GM19324 (cell line): ENCODE measurements around the gene WDR93.
"Not testable (repeated sequence)": the region's sequence is repeated elsewhere in the genome, so short reads cannot be mapped to it uniquely, and the experiment has no call there.

Source experiments
- ATAC-seq: cut with Tn5 transposase; IDR thresholded peaks from one replicate; pipeline ENCODE4 v1.9.1; 2021; ENCODE audit warnings: mild to moderate bottlenecking, moderate library complexity; ENCODE audit not compliant: unreplicated experiment, low FRiP score

The WDR93 gene

DNA sequence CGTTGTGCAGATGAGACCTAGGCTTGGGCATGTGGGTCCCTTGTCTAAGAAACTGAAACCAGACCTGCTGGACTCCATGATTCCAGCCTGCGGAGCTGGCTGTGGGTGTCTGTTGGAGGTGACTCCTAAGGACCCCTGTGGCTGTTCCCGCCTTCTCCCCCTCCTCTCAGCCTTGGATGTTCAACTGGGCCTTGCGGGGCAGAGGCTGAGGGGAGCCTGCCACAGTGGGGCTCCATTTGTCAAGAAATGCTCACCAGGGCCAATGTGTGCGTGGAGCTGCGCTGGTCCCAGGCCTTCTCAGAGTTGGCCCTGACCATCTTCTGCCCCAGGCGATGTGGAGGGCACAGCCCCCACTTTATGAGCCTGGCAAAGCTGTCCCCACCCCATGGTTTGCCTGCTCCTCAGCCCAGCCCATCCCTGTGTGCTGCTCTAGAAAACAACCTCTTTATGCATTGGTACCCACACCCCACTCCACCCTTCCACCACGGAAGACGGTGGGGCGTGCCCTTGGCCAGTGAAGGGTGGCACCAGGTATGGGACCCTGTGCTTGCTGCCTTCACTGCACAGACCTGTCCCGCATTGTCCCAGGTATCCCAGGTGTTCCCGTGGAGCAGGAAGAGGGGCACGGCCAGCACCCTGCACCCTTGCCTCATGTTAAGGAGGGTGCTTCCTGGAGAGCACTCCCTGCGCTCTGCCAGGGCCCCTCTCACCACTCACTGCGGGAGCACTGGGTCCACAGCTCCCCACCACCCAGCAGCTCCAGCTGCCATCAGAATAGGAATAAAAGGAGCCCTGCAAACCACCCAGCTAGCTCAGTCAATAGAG lies 93.5 kb downstream of the WDR93 start:
- no peak for ATAC-seq

DNA sequence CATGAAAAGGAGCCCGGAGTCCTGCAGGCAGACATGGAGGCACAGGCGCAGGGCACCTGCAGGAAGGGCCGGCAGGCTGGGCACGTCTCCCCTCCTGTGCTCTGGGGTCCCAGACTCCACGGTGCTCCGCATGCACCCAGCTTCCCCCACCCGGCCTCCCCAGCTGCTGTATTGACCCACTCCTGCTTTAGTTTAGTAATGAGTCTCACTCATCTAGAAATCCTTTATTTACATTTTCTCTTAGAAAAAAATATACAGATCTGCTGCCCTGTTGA lies 94.0 kb downstream of the WDR93 start:
- ATAC-seq = no peak

DNA sequence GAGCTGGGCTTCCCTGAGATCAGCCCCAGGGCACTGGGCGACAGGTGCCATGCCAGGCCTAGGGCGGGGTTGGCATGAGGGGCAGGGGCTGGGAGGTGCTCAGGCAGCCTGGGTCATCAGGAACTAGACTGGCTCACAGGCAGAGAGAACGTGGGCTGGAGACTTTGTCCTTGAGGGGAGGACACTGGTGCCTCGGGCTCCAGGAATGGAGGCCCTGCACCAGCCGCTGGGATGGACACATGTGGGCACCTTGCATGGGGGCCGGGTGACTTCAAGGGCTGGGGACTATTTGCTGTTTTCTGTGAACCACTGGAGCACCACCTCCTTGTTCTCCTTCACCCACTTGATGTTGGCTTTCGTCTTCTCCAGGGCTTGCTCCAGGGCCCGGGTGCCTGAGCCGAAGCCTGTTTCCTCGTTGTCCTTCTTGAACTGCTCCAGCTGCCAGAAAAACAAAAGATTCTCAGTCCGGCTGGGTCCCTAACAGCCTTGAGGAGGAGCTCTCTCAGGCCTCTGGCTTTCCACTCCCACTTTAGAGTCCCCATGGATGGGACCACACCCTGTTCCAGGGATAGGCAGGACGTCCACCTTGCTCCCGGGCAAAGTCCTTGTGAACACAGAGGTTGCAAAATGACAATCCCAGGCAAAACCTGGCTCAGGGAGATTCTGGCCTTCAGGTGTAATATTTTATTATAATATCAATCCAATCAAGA lies 94.6 kb downstream of the WDR93 start:
- no peak for ATAC-seq

DNA sequence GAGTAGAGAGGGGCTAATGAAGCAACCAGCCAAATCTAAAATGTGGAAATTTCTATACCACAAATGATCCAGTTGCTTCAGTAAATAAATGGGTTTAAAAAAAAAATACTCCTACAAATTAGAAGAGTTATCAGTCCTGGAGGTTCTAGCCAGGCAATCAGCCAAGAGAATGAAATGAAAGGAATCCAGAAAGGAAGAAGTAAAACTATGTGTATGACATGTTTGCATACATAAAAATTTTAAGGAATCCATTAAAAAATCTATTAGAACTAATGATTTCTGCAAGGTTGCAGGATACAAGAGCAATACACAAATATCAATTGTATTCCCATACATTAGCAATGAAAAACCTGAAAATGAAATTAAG lies 95.1 kb downstream of the WDR93 start:
- no peak for ATAC-seq

DNA sequence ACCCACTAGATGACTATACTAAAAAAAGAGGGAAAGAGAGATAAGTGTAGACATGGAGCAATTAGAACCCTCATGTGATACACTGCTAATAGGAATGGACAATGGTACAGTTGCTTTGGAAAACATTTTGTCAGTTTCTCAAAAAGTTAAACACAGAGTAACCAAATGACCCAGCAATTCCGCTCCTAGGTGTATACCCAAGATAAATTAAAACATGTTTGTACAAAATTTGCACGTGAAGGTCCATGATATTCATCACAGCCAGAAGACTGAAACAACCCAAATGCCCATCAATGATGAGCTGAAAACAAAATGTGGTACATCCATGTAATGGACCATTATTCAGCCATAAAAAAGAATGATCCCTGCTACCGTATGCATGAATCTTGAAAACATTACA lies 97.3 kb downstream of the WDR93 start:
- ATAC-seq = no peak

DNA sequence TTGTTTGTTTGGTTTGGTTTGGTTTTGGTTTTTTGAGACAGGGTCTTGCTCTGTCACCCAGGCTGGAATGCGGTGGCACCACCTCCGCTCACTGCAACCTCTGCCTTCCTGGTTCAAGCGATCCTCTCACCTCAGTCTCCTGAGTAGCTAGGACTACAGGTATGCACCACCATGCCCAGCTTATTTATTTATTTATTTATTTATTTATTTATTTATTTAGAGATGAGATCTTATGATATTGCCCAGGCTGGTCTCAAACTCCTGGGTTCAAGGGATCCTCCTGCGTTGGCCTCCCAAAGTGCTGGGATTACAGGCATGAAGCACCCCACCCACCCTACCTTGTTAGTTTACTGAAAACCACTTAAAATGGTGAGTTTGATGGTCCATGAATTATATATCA lies 98.0 kb downstream of the WDR93 start:
- ATAC-seq = not testable (repeated sequence)

DNA sequence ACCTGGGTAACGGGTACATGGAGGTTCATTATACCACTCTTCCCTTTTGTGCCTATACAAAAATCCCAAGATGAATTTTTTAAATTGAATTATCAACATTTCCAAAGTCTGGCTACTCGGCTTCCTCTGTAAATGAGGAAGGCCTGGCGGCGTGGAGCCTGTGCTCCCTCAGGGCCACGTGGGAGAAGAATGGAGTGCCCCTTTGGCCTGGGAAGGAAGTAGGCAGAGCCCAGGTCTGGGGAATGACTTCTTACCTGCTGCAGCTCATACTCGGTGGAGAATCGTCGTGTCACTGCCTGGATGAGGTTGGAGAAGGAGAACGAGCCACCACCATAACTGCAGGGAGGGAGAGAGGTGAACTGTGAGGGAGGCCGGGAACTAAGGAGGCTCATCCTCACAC lies 99.6 kb downstream of the WDR93 start:
- no peak for ATAC-seq

DNA sequence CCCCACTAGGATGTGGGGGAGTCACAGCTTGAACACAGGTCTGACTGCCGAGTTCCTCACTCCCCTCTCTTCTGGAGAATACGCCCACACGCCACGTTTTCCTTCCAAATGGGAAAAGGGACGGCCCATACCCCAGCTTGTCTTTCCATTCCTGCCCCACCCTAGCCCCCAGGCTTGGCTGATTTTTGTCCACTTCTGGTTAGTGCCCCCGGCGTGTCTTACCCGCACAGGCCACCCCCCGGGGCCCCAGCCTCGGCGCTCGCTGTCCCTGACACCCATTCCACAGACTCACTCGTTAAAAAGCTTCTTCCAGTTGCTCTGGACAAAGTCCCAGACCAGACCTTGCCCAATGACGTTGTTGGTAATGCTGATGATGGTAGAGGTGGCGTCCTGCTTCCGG lies 100.0 kb downstream of the WDR93 start:
- no peak for ATAC-seq

DNA sequence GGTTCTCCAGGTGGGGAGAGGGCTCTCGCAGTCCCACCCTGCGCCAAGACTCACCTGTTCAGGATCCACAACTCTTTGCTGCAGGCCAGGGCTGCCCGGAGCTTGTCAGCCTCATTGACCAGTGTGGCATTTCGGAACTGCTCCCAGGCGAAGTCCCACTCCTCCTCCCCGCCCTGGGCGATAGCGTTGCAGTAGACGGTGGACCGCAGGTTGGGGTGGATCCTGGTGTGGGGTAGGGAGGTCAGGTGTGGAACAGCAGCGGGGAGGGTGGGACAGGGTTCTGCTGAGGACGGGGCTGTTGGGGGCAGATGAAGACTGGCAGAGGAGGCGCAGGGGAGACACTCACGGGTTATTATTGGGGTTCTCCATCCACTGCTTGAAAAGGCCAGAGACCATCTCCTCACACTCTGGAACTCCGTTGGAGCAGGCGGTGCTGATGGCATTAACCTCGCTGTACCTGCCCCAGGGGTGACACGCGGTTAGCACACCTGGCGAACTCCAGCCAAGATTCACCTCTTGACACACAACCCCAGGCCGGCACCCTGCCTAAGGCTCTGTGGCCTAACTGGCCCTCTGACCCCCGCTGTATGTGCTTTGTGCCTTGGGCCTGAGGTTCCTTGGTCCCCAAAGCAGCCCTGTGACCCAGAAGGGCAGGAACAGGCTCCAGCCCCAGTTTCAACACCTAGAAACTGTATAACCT lies 101.6 kb downstream of the WDR93 start:
- ATAC-seq = no peak
